A673 (cell line): Measurements from ENCODE around the gene DCAF7.

Experiments used
- CTCF ChIP-seq: fragments of 300-800, 200-600 bp; sonication (generic); conservative IDR thresholded peaks from 2 replicates; pipeline ENCODE4 v1.5.1; 2017; ENCODE audit warnings: low read depth, mild to moderate bottlenecking, antibody characterized with exemption, low read length, moderate library complexity, mixed read lengths
- EZH2 ChIP-seq: fragments of 200-600 bp; sonication (generic); IDR thresholded peaks from 2 replicates; pipeline ENCODE4 v1.6.1; 2017; ENCODE audit warnings: borderline replicate concordance, low read depth, mild to moderate bottlenecking, mixed read lengths, antibody characterized with exemption, low read length; ENCODE audit not compliant: poor library complexity, severe bottlenecking

DNA sequence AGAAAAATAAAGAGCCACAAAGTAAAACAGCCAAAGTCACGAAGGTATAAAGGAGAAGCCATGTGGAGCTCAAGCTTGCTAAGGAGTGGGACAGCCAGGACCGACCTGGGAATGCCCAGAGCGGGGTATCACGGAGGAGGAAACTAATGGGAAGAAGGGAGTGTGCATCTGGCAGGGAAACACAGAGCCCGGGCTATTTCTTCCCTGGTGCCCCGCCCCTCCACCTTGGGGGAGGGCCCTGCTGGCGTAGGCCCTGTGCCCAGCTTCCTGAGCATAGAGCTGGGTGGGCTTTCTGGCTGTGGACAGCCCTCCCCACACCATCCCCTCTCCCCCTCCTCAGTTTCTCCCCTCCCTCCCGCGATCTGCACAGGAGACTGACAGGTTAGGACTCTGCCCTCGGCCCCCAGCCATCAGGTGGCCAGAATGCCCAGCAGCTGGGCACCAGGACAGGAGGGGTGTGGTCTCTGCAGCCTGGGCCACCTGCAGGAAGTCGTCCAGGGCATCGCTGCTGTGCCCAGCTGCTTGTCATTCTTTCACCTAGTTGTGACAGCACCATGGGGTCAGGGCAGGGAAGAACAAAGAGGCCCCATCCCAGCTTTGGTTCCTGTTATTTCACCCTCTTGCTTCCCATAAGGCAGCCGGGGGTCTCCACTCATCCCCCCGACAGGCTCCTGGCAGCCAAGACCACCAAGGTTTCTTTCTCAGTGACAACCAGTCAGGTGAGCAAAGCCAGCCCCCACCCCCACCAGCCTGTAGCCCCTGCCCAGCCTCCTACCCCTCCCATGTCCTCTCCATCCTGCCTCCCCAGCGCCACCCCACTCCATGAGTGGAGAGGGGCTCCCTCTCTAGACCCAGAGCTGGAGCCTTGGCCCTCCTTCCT, 7.1 kb upstream of the DCAF7 start:
- no peak for TF ChIP-seq CTCF
- no peak for TF ChIP-seq EZH2
